GM12892 (cell line): ENCODE measurements around the gene LHFPL6.

ENCODE experiments used
- POLR2A ChIP-seq: IDR thresholded peaks from 2 replicates; pipeline ENCODE4 v1.6.1; 2011; ENCODE audit warnings: low read depth, low read length, control low read depth
- POLR2AphosphoS5 ChIP-seq: IDR thresholded peaks from 2 replicates; pipeline ENCODE4 v1.6.1; 2011; ENCODE audit warnings: low read depth, low read length, control low read depth

GRCh38 chr13:39597838-39598237, 5.2 kb downstream of the LHFPL6 start:
- TF ChIP-seq POLR2A (no peak), POLR2AphosphoS5 (no peak)
